SK-N-SH treated with all-trans-retinoic acid at 6 μM for 48 hours (cell line): ENCODE results near the gene LYPLA2.

ENCODE experiments used
- PPARA ChIP-seq: fragments of 250-450 bp; sonication (Bioruptor Pico); IDR thresholded peaks from 2 replicates; pipeline ENCODE4 v1.5.0; 2020; ENCODE audit warnings: mild to moderate bottlenecking, borderline replicate concordance
- RARB ChIP-seq: fragments of 250-450 bp; sonication (Bioruptor Pico); IDR thresholded peaks from 2 replicates; pipeline ENCODE4 v1.8.0; 2021; ENCODE audit warnings: mild to moderate bottlenecking, moderate library complexity
- SNAI2 ChIP-seq: fragments of 250-450 bp; sonication (Bioruptor Pico); IDR thresholded peaks from 2 replicates; pipeline ENCODE4 v1.5.0; 2020; ENCODE audit warnings: mild to moderate bottlenecking, moderate library complexity
- TCF4 ChIP-seq: fragments of 250-450 bp; sonication (Bioruptor Pico); IDR thresholded peaks from 2 replicates; pipeline ENCODE4 v1.8.0; 2021; ENCODE audit warnings: mild to moderate bottlenecking, moderate library complexity, borderline replicate concordance
- TOX ChIP-seq: fragments of 250-450 bp; sonication (Bioruptor Pico); IDR thresholded peaks from 2 replicates; pipeline ENCODE4 v1.8.0; 2021; ENCODE audit warnings: mild to moderate bottlenecking, moderate library complexity, borderline replicate concordance
- TSHZ2 ChIP-seq: fragments of 250-450 bp; sonication (Bioruptor Pico); IDR thresholded peaks from 2 replicates; pipeline ENCODE4 v1.5.0; 2020; ENCODE audit warnings: mild to moderate bottlenecking, moderate library complexity
- ZC3H10 ChIP-seq: fragments of 250-450 bp; sonication (Bioruptor Pico); IDR thresholded peaks from 2 replicates; pipeline ENCODE4 v1.5.1; 2021; ENCODE audit warnings: mild to moderate bottlenecking, moderate library complexity
- ZFP3 ChIP-seq: fragments of 250-450 bp; sonication (Bioruptor Pico); IDR thresholded peaks from 2 replicates; pipeline ENCODE4 v1.5.0; 2020; ENCODE audit warnings: mild to moderate bottlenecking, moderate library complexity
- ZNF565 ChIP-seq: fragments of 450-650 bp; formaldehyde crosslinking; conservative IDR thresholded peaks from 2 replicates; pipeline ENCODE4 v1.5.0; 2020; ENCODE audit warnings: low read depth, mild to moderate bottlenecking, moderate library complexity
- TF ChIP-seq, protein P1 (sequence below): fragments of 250-450 bp; sonication (Bioruptor Pico); IDR thresholded peaks from 2 replicates; pipeline ENCODE4 v1.5.1; 2021; ENCODE audit warnings: mild to moderate bottlenecking, moderate library complexity
- TF ChIP-seq, protein P2 (sequence below): fragments of 250-450 bp; sonication (Bioruptor Pico); IDR thresholded peaks from 2 replicates; pipeline ENCODE4 v1.5.1; 2020; ENCODE audit warnings: low read depth, mild to moderate bottlenecking, moderate library complexity

GRCh38 chr1:23768733-23769132, 22.2 kb upstream of the LYPLA2 start:
- no peak for TF ChIP-seq ZFP3
- TF ChIP-seq, protein P1, sequence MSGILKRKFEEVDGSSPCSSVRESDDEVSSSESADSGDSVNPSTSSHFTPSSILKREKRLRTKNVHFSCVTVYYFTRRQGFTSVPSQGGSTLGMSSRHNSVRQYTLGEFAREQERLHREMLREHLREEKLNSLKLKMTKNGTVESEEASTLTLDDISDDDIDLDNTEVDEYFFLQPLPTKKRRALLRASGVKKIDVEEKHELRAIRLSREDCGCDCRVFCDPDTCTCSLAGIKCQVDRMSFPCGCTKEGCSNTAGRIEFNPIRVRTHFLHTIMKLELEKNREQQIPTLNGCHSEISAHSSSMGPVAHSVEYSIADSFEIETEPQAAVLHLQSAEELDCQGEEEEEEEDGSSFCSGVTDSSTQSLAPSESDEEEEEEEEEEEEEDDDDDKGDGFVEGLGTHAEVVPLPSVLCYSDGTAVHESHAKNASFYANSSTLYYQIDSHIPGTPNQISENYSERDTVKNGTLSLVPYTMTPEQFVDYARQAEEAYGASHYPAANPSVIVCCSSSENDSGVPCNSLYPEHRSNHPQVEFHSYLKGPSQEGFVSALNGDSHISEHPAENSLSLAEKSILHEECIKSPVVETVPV = no peak
- TF ChIP-seq ZC3H10 = no peak
- TF ChIP-seq, protein P2, sequence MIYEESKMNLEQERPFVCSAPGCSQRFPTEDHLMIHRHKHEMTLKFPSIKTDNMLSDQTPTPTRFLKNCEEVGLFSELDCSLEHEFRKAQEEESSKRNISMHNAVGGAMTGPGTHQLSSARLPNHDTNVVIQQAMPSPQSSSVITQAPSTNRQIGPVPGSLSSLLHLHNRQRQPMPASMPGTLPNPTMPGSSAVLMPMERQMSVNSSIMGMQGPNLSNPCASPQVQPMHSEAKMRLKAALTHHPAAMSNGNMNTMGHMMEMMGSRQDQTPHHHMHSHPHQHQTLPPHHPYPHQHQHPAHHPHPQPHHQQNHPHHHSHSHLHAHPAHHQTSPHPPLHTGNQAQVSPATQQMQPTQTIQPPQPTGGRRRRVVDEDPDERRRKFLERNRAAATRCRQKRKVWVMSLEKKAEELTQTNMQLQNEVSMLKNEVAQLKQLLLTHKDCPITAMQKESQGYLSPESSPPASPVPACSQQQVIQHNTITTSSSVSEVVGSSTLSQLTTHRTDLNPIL (CRISPR knock-in tag) = no peak
- TF ChIP-seq PPARA (CRISPR knock-in tag) = no peak
- TF ChIP-seq TOX (CRISPR knock-in tag) = no peak
- no peak for TF ChIP-seq TSHZ2 (CRISPR knock-in tag)
- TF ChIP-seq SNAI2 (CRISPR knock-in tag) = no peak
- TF ChIP-seq ZNF565 (CRISPR knock-in tag) = no peak
- no peak for TF ChIP-seq RARB (CRISPR knock-in tag)
- TF ChIP-seq TCF4 (CRISPR knock-in tag) = no peak
